Limb (tissue), 2 donors: ENCODE results near the gene PLA2G6.
"Not testable (repeated sequence)": the region's sequence is repeated elsewhere in the genome, so short reads cannot be mapped to it uniquely, and the experiment has no call there.

Experiments used
- DNase-seq, 2 donors: peaks; one replicate each; pipeline ENCODE4 v3.0.0-alpha.2; 2016; ENCODE audit errors: extremely low spot score in 2 of 2

The PLA2G6 gene

GRCh38 chr22:38133331-38133730 lies 48.3 kb downstream of the PLA2G6 start:
- no peak for DNase-seq

- no peak for DNase-seq
Measured at GRCh38 chr22:38132794-38133193, 48.8 kb downstream of the PLA2G6 start.

- no peak for DNase-seq
Measured at GRCh38 chr22:38132136-38132535, 49.5 kb downstream of the PLA2G6 start.

GRCh38 chr22:38131399-38131798 lies 50.2 kb downstream of the PLA2G6 start:
- no peak for DNase-seq

- DNase-seq = no peak
Measured at GRCh38 chr22:38129856-38130255, 51.8 kb downstream of the PLA2G6 start.

- no peak for DNase-seq
Measured at GRCh38 chr22:38129021-38129420, 52.6 kb downstream of the PLA2G6 start.

- no peak for DNase-seq
Measured at GRCh38 chr22:38127869-38128268, 53.8 kb downstream of the PLA2G6 start.

- no peak for DNase-seq
Measured at GRCh38 chr22:38126928-38127668, 54.5 kb downstream of the PLA2G6 start.

- DNase-seq = no peak
Measured at GRCh38 chr22:38125751-38126201, 55.9 kb downstream of the PLA2G6 start.

GRCh38 chr22:38125038-38125610 lies 56.5 kb downstream of the PLA2G6 start:
- DNase-seq = no peak

GRCh38 chr22:38124236-38124974 lies 57.2 kb downstream of the PLA2G6 start:
- peak in 1 of 2 donors; percentile 26 for DNase-seq

GRCh38 chr22:38122616-38123015 lies 59.0 kb downstream of the PLA2G6 start:
- no peak for DNase-seq

- DNase-seq = peak in 1 of 2 donors; percentile 27
Measured at GRCh38 chr22:38120359-38121110, 61.1 kb downstream of the PLA2G6 start.

- not testable (repeated sequence) for DNase-seq
Measured at GRCh38 chr22:38118747-38119146, 62.9 kb downstream of the PLA2G6 start.

GRCh38 chr22:38118182-38118581 lies 63.4 kb downstream of the PLA2G6 start:
- no peak for DNase-seq

GRCh38 chr22:38117556-38117955 lies 64.1 kb downstream of the PLA2G6 start:
- DNase-seq = not testable (repeated sequence)

GRCh38 chr22:38115423-38116205 lies 66.0 kb downstream of the PLA2G6 start:
- DNase-seq = no peak

- peak; percentile 64 to 90 for DNase-seq
Measured at GRCh38 chr22:38114484-38115398, 66.9 kb downstream of the PLA2G6 start.

GRCh38 chr22:38112381-38112780 lies 69.2 kb downstream of the PLA2G6 start:
- no peak for DNase-seq

- no peak for DNase-seq
Measured at GRCh38 chr22:38111925-38112355, 69.7 kb downstream of the PLA2G6 start.
